ENCODE data around the gene C1orf94.

The C1orf94 gene

GRCh38 chr1:34262023-34262853 is 85.5 kb downstream of the C1orf94 start:
- no peak for ATAC-seq (replicated peaks)
- H3K4me1 Mint-ChIP-seq, result no peaks in the 10 kb centered on the region
- H3K36me3 Mint-ChIP-seq, result no peaks in the 10 kb centered on the region
- H3K4me3 Mint-ChIP-seq, result no peak overlapping the region
- H3K27ac Mint-ChIP-seq, result no peak overlapping the region
- peaks cover 2 to 4% of the 10 kb centered on the region in 2 donors for H3K9me3 Mint-ChIP-seq
- peaks cover 7 to 14% of the 10 kb centered on the region in 2 donors for H3K27me3 Mint-ChIP-seq
- no peak for DNase-seq

GRCh38 chr1:34262921-34263320 is 86.2 kb downstream of the C1orf94 start:
- Mint-ChIP-seq H3K27me3 (peaks cover 12 to 18% of the 10 kb centered on the region in 2 donors), H3K36me3 (no peaks in the 10 kb centered on the region), H3K27ac (no peak overlapping the region), H3K4me1 (no peaks in the 10 kb centered on the region), H3K4me3 (no peak overlapping the region), H3K9me3 (peaks cover 2 to 4% of the 10 kb centered on the region in 2 donors)
- DNase-seq (no peak), ATAC-seq (replicated peaks) (no peak)

- H3K36me3 Mint-ChIP-seq, result no peaks in the 10 kb centered on the region
- no peak overlapping the region for H3K27ac Mint-ChIP-seq
- H3K4me3 Mint-ChIP-seq, result no peak overlapping the region
- peaks cover 16 to 18% of the 10 kb centered on the region in 2 donors for H3K27me3 Mint-ChIP-seq
- DNase-seq (no peak), ATAC-seq (replicated peaks) (no peak)
- no peaks in the 10 kb centered on the region for H3K4me1 Mint-ChIP-seq
- H3K9me3 Mint-ChIP-seq, result peaks cover 2 to 4% of the 10 kb centered on the region in 2 donors
Measured at GRCh38 chr1:34263406-34263805, 86.7 kb downstream of the C1orf94 start.

GRCh38 chr1:34265396-34265795 is 88.7 kb downstream of the C1orf94 start:
- Mint-ChIP-seq H3K4me1 (no peaks in the 10 kb centered on the region), H3K4me3 (no peak overlapping the region), H3K27me3 (peaks cover 22 to 24% of the 10 kb centered on the region in 2 donors), H3K27ac (no peak overlapping the region), H3K36me3 (no peaks in the 10 kb centered on the region), H3K9me3 (peaks cover 4% of the 10 kb centered on the region in 2 donors)
- DNase-seq (no peak), ATAC-seq (replicated peaks) (no peak)

- H3K27ac Mint-ChIP-seq, result no peak overlapping the region
- H3K36me3 Mint-ChIP-seq, result no peaks in the 10 kb centered on the region
- H3K4me3 Mint-ChIP-seq, result no peak overlapping the region
- H3K27me3 Mint-ChIP-seq, result peaks cover 17 to 22% of the 10 kb centered on the region in 2 donors
- H3K4me1 Mint-ChIP-seq, result no peaks in the 10 kb centered on the region
- no peak for DNase-seq
- H3K9me3 Mint-ChIP-seq, result peaks cover 3% of the 10 kb centered on the region in 2 donors
- ATAC-seq (replicated peaks), result no peak
Measured at GRCh38 chr1:34266127-34266951, 89.6 kb downstream of the C1orf94 start.

GRCh38 chr1:34267326-34267725 is 90.6 kb downstream of the C1orf94 start:
- Mint-ChIP-seq H3K27me3 (peaks cover 17 to 24% of the 10 kb centered on the region in 2 donors), H3K9me3 (peaks cover 0 to 3% of the 10 kb centered on the region in 2 donors), H3K27ac (no peak overlapping the region), H3K36me3 (no peaks in the 10 kb centered on the region), H3K4me3 (no peak overlapping the region), H3K4me1 (no peaks in the 10 kb centered on the region)
- DNase-seq (no peak), ATAC-seq (replicated peaks) (no peak)

- ATAC-seq (replicated peaks), result no peak
- no peaks in the 10 kb centered on the region for H3K4me1 Mint-ChIP-seq
- H3K9me3 Mint-ChIP-seq, result peaks cover 0 to 3% of the 10 kb centered on the region in 2 donors
- H3K27ac Mint-ChIP-seq, result no peak overlapping the region
- H3K27me3 Mint-ChIP-seq, result peaks cover 17 to 24% of the 10 kb centered on the region in 2 donors
- H3K4me3 Mint-ChIP-seq, result no peak overlapping the region
- no peaks in the 10 kb centered on the region for H3K36me3 Mint-ChIP-seq
- no peak for DNase-seq
Measured at GRCh38 chr1:34268311-34268954, 91.7 kb downstream of the C1orf94 start.
